IMR-90 (cell line): ENCODE results near the gene CACNA2D3. TPM values are rescaled to one million over a fixed set of nuclear protein-coding genes. Genes with fewer than 3 reads are reported as not detected.
A peak's percentile ranks its signal among the peaks of the same experiment; 100 is the strongest.

ENCODE experiments used
- ATAC-seq: fragments of 200-7000 bp; cut with Tn5 transposase; 2 replicates; pipeline ENCODE4 v1.9.1; 2020; ENCODE audit warnings: low read depth, mild to moderate bottlenecking, moderate library complexity
- BruUV-seq: library from RNA; stranded (reverse); fragments of 400-500 nt; replicated peaks from 2 replicates; lab custom pipeline; 2021; lab: Mats Ljungman, UMichigan
- CTCF ChIA-PET: fragments of 300-600 bp; formaldehyde crosslinking; extraction: SDS; loops from one replicate; lab custom pipeline; 2021; ENCODE audit warnings: antibody characterized with exemption; lab: Yijun Ruan, JAX
- POLR2A ChIA-PET: fragments of 300-600 bp; sonication (Branson Sonifier 250); formaldehyde crosslinking; loops from one replicate; lab custom pipeline; 2022; ENCODE audit warnings: antibody characterized with exemption; ENCODE audit not compliant: unreplicated experiment; lab: Charles Lee
- DNase-seq: peaks from one replicate; pipeline ENCODE4 v3.0.0; 2013
- H2AFZ ChIP-seq: replicated peaks from 2 replicates; pipeline ENCODE3; 2013; ENCODE audit warnings: low read length, mild to moderate bottlenecking; ENCODE audit not compliant: poor library complexity
- H2AK5ac ChIP-seq: 2 replicates; pipeline ENCODE4 v1.6.1; 2013; ENCODE audit warnings: low read depth, low read length, inconsistent platforms
- H2AK9ac ChIP-seq: replicated peaks from 2 replicates; pipeline ENCODE3; 2013; ENCODE audit warnings: mild to moderate bottlenecking, low read depth, low read length, moderate library complexity; ENCODE audit not compliant: poor library complexity
- H2BK120ac ChIP-seq: 2 replicates; pipeline ENCODE4 v1.6.1; 2013; ENCODE audit warnings: low read depth, low read length, inconsistent platforms
- H2BK15ac ChIP-seq: 3 replicates; pipeline ENCODE4 v1.6.1; 2013; ENCODE audit warnings: low read depth, low read length, inconsistent platforms
- H2BK20ac ChIP-seq: 2 replicates; pipeline ENCODE4 v1.6.1; 2013; ENCODE audit warnings: low read depth, mild to moderate bottlenecking, inconsistent platforms, low read length, moderate library complexity
- H2BK5ac ChIP-seq: 2 replicates; pipeline ENCODE4 v1.6.1; 2013; ENCODE audit warnings: mild to moderate bottlenecking, low read depth, low read length, inconsistent platforms; ENCODE audit not compliant: poor library complexity, severe bottlenecking
- H3K14ac ChIP-seq: replicated peaks from 2 replicates; pipeline ENCODE4 v1.6.1; 2013; ENCODE audit warnings: low read depth, low read length, inconsistent platforms
- H3K18ac ChIP-seq: 2 replicates; pipeline ENCODE4 v1.6.1; 2013; ENCODE audit warnings: low read depth, low read length, control low read depth
- H3K23ac ChIP-seq: 2 replicates; pipeline ENCODE4 v1.6.1; 2013; ENCODE audit warnings: low read depth, low read length, inconsistent platforms
- H3K27ac ChIP-seq: 2 replicates; pipeline ENCODE4 v1.5.1; 2013; ENCODE audit warnings: mild to moderate bottlenecking, control low read depth, low read length; ENCODE audit not compliant: insufficient read depth
- H3K27me3 ChIP-seq: 2 replicates; pipeline ENCODE4 v1.6.1; 2013; ENCODE audit warnings: low read length; ENCODE audit not compliant: control insufficient read depth, insufficient read depth
- H3K36me3 ChIP-seq: 2 replicates; pipeline ENCODE4 v1.6.1; 2013; ENCODE audit warnings: low read length, mixed read lengths; ENCODE audit not compliant: control insufficient read depth, insufficient read depth
- H3K4ac ChIP-seq: 2 replicates; pipeline ENCODE4 v1.6.1; 2013; ENCODE audit warnings: low read depth, low read length, inconsistent platforms
- H3K4me1 ChIP-seq: 2 replicates; pipeline ENCODE4 v1.6.1; 2013; ENCODE audit warnings: low read length, mixed read lengths; ENCODE audit not compliant: control insufficient read depth, insufficient read depth
- H3K4me2 ChIP-seq: 2 replicates; pipeline ENCODE4 v1.6.1; 2013; ENCODE audit warnings: low read depth, mild to moderate bottlenecking, control low read depth, low read length, moderate library complexity
- H3K4me3 ChIP-seq: 2 replicates; pipeline ENCODE4 v1.5.1; 2013; ENCODE audit warnings: low read depth, mild to moderate bottlenecking, control low read depth, low read length, moderate library complexity; ENCODE audit not compliant: insufficient read depth
- H3K56ac ChIP-seq: 2 replicates; pipeline ENCODE4 v1.6.1; 2013; ENCODE audit warnings: low read length, inconsistent platforms; ENCODE audit not compliant: insufficient read depth; ENCODE audit errors: extremely low read depth
- H3K79me1 ChIP-seq, 2 experiments: 2 replicates each; pipeline ENCODE4 v1.6.1; 2013; ENCODE audit warnings: low read length in 2 of 2, inconsistent platforms in 1 of 2, low read depth in 1 of 2
- H3K9ac ChIP-seq: 2 replicates; pipeline ENCODE4 v1.6.1; 2013; ENCODE audit warnings: low read depth, low read length, control low read depth
- H3K9me1 ChIP-seq: 2 replicates; pipeline ENCODE4 v1.6.1; 2013; ENCODE audit warnings: low read length, inconsistent platforms; ENCODE audit not compliant: insufficient read depth
- H3K9me3 ChIP-seq: 2 replicates; pipeline ENCODE4 v1.6.1; 2013; ENCODE audit warnings: low read length; ENCODE audit not compliant: control insufficient read depth, insufficient read depth
- H4K20me1 ChIP-seq: 2 replicates; pipeline ENCODE4 v1.6.1; 2013; ENCODE audit warnings: low read length, inconsistent platforms; ENCODE audit not compliant: insufficient read depth
- H4K5ac ChIP-seq: 2 replicates; pipeline ENCODE4 v1.6.1; 2013; ENCODE audit warnings: mild to moderate bottlenecking, low read depth, low read length, control low read depth
- H4K8ac ChIP-seq, 2 experiments: 2 replicates each; pipeline ENCODE4 v1.6.1; 2013; ENCODE audit warnings: low read depth in 2 of 2, low read length in 2 of 2, control low read depth in 1 of 2, inconsistent platforms in 1 of 2
- H4K91ac ChIP-seq: 2 replicates; pipeline ENCODE4 v1.6.1; 2013; ENCODE audit warnings: low read depth, low read length, inconsistent platforms; ENCODE audit not compliant: insufficient read depth
- CEBPB ChIP-seq: IDR thresholded peaks from 2 replicates; pipeline ENCODE4 v1.6.1; 2012; ENCODE audit warnings: low read depth, low read length, improper control_type of control experiment
- CHD1 ChIP-seq: IDR thresholded peaks from 2 replicates; pipeline ENCODE4 v1.6.1; 2012; ENCODE audit warnings: low read depth, low read length, improper control_type of control experiment
- FOS ChIP-seq: fragments of 150-350 bp; IDR thresholded peaks from 2 replicates; pipeline ENCODE4 v1.6.1; 2016; ENCODE audit warnings: low read depth, low read length
- RAD21 ChIP-seq: IDR thresholded peaks from 2 replicates; pipeline ENCODE4 v1.6.1; 2012; ENCODE audit warnings: low read length, improper control_type of control experiment
- RCOR1 ChIP-seq: IDR thresholded peaks from 2 replicates; pipeline ENCODE4 v1.6.1; 2012; ENCODE audit warnings: mild to moderate bottlenecking, low read length, improper control_type of control experiment; ENCODE audit not compliant: insufficient replicate concordance
- WGBS, 2 experiments: methylation state at CpG; one replicate each; pipeline versions ENCODE4 v1.1.5 to v1.1.7; 2013; ENCODE audit warnings: missing lambda C conversion rate in 2 of 2; ENCODE audit not compliant: insufficient read length in 1 of 2; ENCODE audit errors: extremely low coverage in 2 of 2; 5-methylcytosine and 5-hydroxymethylcytosine counted together
- dilution Hi-C: fragments of 300-500 bp; cut with HindIII; formaldehyde crosslinking; loops from one replicate; pipeline ENCODE4 v1.14.3; 2018; ENCODE audit warnings: low sequenced_read_pairs; ENCODE audit not compliant: unreplicated experiment
- in situ Hi-C: fragments of 300-500 bp; cut with MboI; formaldehyde crosslinking; loops from 3 replicates; pipeline ENCODE4 v1.14.3; 2019; ENCODE audit warnings: low sequenced_read_pairs, inconsistent platforms, mixed read lengths
- intact Hi-C: fragments of 100-400 bp; cut with micrococcal nuclease; formaldehyde crosslinking; loops from 2 replicates; pipeline ENCODE4 v1.10.0; 2022
- polyA plus RNA-seq, 3 experiments: library from polyadenylated mRNA; depleted of rRNA; stranded (reverse); fragments of >200 nt; gene quantifications; 2 replicates each; pipeline ENCODE4 v1.2.3, GENCODE V29; 2012; ENCODE audit warnings: low replicate concordance in 1 of 3
- total RNA-seq: library from RNA; depleted of rRNA; stranded (reverse); fragments of >200 nt; gene quantifications from 2 replicates; pipeline ENCODE4 v1.2.3, GENCODE V29; 2012
- TF ChIP-seq, protein P1 (sequence below): conservative IDR thresholded peaks from 2 replicates; pipeline ENCODE4 v1.5.1; 2012; ENCODE audit warnings: mild to moderate bottlenecking, low read depth, low read length, improper control_type of control experiment

CACNA2D3 gene
- total and polyA plus RNA-seq, 2 of the 4 experiments (the other 2 are of a cell fraction) = 0.36 to 0.41 TPM

GRCh38 chr3:55089211-55089610 lies 966.9 kb downstream of the CACNA2D3 start:
- DNase-seq = peak; percentile 54
- 0 out of 2 replicates have a peak overlapping the region, but pooled peaks have one; percentile 57 for H3K14ac ChIP-seq
- H3K4me3 ChIP-seq = no peak overlapping the region
- H3K4ac ChIP-seq = peak overlapping the region; percentile 64; the same call in 1 of the 2 replicates
- H3K56ac ChIP-seq = no peak overlapping the region
- 0 out of 3 replicates have a peak overlapping the region, but pooled peaks have one; percentile 18 for H2BK15ac ChIP-seq
- H2BK20ac ChIP-seq = peak overlapping the region; percentile 27; the same call in 1 of the 2 replicates
- H3K9me3 ChIP-seq = no peaks in the 10 kb centered on the region
- peaks cover 11% of the 10 kb centered on the region; the same call in 1 of the 2 replicates for H3K9me1 ChIP-seq
- H4K5ac ChIP-seq = no peak overlapping the region
- H4K20me1 ChIP-seq = no peaks in the 10 kb centered on the region
- CTCF ChIA-PET = interaction anchor here (0.6 kb wide), 1 partner anchor 199 kb away, joined by 6 read pairs; no protein-coding TSS in a partner anchor
- peaks cover 9% of the 10 kb centered on the region for H3K4me1 ChIP-seq
- H3K9ac ChIP-seq = no peak overlapping the region
- H3K18ac ChIP-seq = 0 out of 2 replicates have a peak overlapping the region, but pooled peaks have one; percentile 16
- intact Hi-C loops = no loop called here
- POLR2A ChIA-PET = interaction anchor here (0.6 kb wide), 1 partner anchor 134 kb away, joined by 3 read pairs; no protein-coding TSS in a partner anchor
- no peak overlapping the region for H3K27ac ChIP-seq
- TF ChIP-seq CEBPB = no peak
- TF ChIP-seq CHD1 = no peak
- TF ChIP-seq RCOR1 = no peak
- no peak for TF ChIP-seq RAD21
- TF ChIP-seq, protein P1, sequence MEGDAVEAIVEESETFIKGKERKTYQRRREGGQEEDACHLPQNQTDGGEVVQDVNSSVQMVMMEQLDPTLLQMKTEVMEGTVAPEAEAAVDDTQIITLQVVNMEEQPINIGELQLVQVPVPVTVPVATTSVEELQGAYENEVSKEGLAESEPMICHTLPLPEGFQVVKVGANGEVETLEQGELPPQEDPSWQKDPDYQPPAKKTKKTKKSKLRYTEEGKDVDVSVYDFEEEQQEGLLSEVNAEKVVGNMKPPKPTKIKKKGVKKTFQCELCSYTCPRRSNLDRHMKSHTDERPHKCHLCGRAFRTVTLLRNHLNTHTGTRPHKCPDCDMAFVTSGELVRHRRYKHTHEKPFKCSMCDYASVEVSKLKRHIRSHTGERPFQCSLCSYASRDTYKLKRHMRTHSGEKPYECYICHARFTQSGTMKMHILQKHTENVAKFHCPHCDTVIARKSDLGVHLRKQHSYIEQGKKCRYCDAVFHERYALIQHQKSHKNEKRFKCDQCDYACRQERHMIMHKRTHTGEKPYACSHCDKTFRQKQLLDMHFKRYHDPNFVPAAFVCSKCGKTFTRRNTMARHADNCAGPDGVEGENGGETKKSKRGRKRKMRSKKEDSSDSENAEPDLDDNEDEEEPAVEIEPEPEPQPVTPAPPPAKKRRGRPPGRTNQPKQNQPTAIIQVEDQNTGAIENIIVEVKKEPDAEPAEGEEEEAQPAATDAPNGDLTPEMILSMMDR = no peak
- no peak for TF ChIP-seq FOS
- peak overlapping the region; percentile 63; the same call in 1 of the 2 replicates for H2BK120ac ChIP-seq
- no peaks in the 10 kb centered on the region for H3K36me3 ChIP-seq
- H2AK5ac ChIP-seq = peak overlapping the region; percentile 92; the same call in 1 of the 2 replicates
- in situ Hi-C loops = no loop called here
- no peak overlapping the region for H4K8ac ChIP-seq
- peak; percentile 65 for ATAC-seq
- H4K91ac ChIP-seq = no peak overlapping the region
- H2BK5ac ChIP-seq = no peak overlapping the region
- BruUV-seq = no TSS peak
- no peak overlapping the region for H2AFZ ChIP-seq
- peaks cover 7% of the 10 kb centered on the region; the same call in 1 of the 2 replicates for H3K27me3 ChIP-seq
- no peak overlapping the region for H3K23ac ChIP-seq
- no peaks in the 10 kb centered on the region for H3K79me1 ChIP-seq
- WGBS, 2 experiments = no CpG with 5 or more reads among the region's 5 CpGs
- H3K4me2 ChIP-seq = no peak overlapping the region
- dilution Hi-C loops = no loop called here
- H2AK9ac ChIP-seq = no peak overlapping the region
